Hematopoietic multipotent progenitor cell treated with erythropoietin and hydrocortisone succinate and interleukin-3 and kit ligand, for 17 days (in vitro differentiated cells): ENCODE measurements around the gene SELENBP1.
A peak's percentile ranks its signal among the peaks of the same experiment; 100 is the strongest.

Experiments used
- DNase-seq: peaks from one replicate; pipeline ENCODE4 v3.0.0-alpha.2; 2015; ENCODE audit warnings: low spot score

The SELENBP1 gene

GRCh38 chr1:151343587-151343986 lies 28.9 kb downstream of the SELENBP1 start:
- DNase-seq = no peak

DNA sequence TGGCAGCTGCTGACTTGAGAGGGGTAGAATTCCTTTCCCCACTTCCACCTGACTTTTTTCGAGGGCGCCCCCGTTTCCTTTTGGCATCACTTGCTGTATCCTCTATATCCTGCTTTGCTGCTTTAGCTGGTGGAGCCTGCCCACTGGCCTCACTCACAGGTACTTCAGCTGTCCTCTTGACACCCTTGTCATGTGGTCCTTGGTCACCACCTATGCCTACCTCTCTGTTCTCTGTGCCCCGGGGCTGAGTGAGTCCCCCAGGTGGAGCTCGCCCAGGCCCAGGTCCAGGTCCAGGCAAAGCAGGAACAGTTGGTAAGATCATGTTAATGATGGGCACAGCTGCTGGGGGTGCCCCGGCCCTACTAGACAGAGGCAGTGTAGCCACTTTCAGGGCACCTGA lies 29.9 kb downstream of the SELENBP1 start:
- DNase-seq = no peak

- no peak for DNase-seq
Observed at GRCh38 chr1:151342021-151342420, 30.5 kb downstream of the SELENBP1 start.

GRCh38 chr1:151340870-151341754 lies 31.4 kb downstream of the SELENBP1 start:
- peak; percentile 93 for DNase-seq

DNA sequence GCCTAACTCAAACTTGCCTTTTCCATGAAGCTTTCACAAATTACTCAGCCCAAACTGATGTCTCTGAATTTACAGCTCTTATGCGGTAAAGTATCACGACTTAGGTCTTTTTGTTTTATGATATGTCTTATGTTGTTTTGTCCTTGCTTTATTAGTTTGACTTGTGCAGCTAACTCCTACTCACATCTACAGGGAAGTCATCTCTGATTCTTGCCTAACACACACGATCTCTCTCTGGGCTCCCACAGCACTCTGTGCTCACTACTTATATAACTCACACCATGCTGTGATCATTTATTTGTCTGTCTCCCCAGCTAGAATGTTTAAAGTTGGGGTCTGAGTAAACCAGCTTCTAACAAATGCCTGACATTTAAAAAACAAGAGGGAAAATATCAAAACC lies 35.9 kb downstream of the SELENBP1 start:
- DNase-seq = peak; percentile 4

- DNase-seq = no peak
Observed at GRCh38 chr1:151334822-151335221, 37.7 kb downstream of the SELENBP1 start.

- DNase-seq = no peak
Observed at GRCh38 chr1:151327903-151328674, 44.4 kb downstream of the SELENBP1 start.

GRCh38 chr1:151327223-151327902 lies 45.1 kb downstream of the SELENBP1 start, which contains the start of gene PI4KB:
Gene PI4KB, minus strand, starts transcription at chr1:151327416. Its CDS starts 10,935 bp downstream, at chr1:151316481.
- peak; percentile 98 for DNase-seq

- DNase-seq = peak; percentile 76
Observed at GRCh38 chr1:151326619-151327222, 45.8 kb downstream of the SELENBP1 start.

DNA sequence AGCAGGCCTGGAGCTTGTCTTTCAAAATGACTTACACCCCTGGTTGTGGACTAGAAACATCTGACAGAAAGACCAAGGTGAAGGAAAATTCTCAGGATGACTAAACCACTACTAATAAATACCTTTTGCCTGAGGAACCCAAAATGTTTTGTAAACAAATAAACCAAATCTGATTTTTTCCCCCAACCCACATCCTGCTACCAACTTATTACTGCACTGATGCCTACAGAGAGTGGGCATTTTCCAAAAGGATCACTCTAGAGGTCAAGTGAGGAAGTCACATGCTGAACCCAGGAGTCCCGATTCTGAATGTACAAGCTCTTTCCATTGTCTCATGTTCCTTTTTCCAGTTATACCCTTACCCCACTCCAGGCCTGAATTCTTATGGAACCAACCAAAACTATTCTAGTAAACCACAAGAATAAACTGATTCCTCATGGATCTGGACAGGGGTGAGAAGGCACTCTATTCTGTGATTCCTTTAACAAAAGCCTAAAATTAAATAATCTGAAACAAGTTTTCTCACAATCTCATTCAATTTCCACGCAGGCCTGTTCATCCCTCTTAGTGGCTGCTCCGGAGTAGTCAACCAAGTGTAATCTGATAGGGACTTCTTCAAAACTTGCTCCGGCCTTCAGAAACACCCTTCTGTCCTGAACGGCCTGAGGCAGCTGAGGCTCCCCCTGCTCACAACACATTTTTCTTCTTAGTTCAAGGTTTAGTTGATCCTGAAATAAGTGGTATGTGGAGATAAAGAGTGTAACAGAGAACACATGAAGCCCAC lies 46.7 kb downstream of the SELENBP1 start:
- DNase-seq = peak; percentile 24

GRCh38 chr1:151325231-151325630 lies 47.3 kb downstream of the SELENBP1 start:
- DNase-seq = no peak

- DNase-seq = no peak
Observed at GRCh38 chr1:151324390-151324930, 48.0 kb downstream of the SELENBP1 start.

DNA sequence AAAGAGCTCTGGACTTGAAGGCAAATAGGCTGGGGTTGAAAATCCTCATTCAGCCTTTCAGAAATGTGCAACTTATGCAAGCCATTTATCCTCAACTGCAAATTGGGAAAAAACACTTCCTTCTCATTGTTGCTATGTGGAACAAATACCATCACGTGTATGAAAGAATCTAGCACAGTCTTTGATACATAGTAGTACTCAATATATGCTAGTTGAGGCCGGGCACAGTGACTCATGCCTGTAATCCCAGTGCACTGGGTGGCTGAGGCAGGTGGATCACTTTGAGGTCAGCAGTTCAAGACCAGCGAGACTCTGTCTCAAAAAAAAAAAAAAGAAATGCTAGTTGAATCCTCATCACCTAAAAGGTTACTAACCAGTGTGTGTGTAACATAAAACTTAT lies 53.5 kb downstream of the SELENBP1 start:
- no peak for DNase-seq

DNA sequence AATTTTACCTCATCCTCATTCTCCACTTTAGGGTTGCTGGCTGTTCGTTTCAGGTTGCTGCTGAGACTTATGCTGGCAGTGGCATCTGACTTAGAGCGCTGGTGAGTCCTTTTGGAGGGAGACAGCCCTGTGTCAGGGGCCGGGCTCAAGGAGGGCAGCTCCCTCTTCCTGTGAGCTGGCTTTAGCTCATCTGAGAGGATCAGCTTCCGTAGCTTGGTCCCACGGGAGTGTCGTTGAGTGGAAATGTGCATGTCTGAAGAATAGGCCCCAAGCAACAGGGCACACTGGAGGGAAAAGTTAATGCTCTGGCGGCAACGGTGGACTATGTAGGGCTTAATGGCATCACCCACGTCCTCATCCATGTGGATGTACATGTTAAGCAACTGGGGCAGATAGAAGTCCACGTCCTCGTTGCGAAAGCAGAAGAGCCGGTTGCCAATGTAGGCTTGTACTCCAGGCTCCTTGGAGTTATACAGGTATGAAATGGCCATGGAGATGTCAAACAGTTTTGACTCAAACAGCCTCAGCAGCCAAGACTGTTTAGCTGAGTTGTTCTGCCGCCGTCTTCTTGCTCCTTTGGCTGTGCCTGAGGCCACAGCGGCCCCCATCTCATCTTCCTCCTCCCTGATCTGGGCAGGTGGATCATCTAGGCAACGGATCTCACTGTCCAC lies 56.8 kb downstream of the SELENBP1 start:
- no peak for DNase-seq
